ENCODE results near the gene CHAF1B. TPM values are rescaled to one million over a fixed set of nuclear protein-coding genes. Genes with fewer than 3 reads are reported as not detected.
"Not testable (repeated sequence)": the region's sequence is repeated elsewhere in the genome, so short reads cannot be mapped to it uniquely, and the experiment has no call there.

CHAF1B gene
- total RNA-seq: 1 to 10 TPM; 1.4 to 4.7 (median 1.5) TPM
- long read RNA-seq, donor 1, full-length matches to known transcripts: 2 of 2 reads
- long read RNA-seq, donor 1, partial matches to known transcripts: 0 of 2 reads
- long read RNA-seq, donor 1, other reads (novel, unspliced or antisense): 0 of 2 reads
- long read RNA-seq, donor 2, full-length matches to known transcripts: 4 of 5 reads
- long read RNA-seq, donor 2, partial matches to known transcripts: 1 of 5 reads
- long read RNA-seq, donor 2, other reads (novel, unspliced or antisense): 0 of 5 reads

DNA sequence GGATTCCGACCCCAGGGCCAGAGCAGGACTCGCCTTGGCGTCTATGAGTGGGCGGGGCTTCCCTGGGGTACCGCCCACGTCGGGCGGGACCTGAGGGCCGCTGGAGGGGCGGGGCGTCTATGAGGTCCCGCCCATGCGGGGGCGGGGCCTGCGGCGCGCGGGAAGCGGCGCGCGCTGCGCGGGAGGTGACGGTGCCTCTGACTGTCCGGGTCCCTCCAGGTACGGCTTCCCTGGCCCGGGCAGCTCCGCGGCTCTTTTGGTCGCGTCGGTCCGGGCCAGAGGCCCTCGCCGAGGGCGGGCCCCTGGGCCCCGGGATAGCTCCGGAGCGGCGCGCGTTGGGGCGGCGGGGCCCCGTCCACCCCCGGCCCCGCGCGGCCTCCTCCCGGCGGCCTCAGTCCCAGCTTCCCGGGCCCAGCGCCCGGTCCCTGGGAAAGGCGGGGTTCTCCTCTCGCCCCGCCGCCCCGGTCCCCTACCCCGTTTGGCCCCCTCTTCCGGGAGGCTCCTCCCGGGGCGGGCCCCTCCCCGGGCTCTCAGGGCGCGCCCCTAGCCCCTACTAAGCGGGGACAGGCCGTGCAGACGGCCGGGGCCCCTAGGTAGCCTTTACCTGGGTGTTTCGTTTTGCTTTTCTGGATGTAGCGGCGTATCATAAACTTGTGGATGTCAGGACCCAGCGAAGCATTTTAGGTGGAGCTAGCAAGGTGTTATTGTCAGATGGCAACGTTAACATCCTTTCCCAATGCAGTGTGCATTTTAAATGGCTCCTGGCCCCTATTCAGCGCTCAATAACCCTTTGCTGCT lies at the start of gene CHAF1B:
TSS of gene CHAF1B (plus strand) at position 160 of the 798 bp plus-strand sequence. CDS start 745 bp downstream, outside the sequence.
- peaks cover 5% of the 10 kb centered on the region for H3K4me1 ChIP-seq (ENCODE audit: low read depth)
- ATAC-seq (peak; percentile 99), DNase-seq (peak; percentile 82 to 88 (median 86))
- H3K4me3 ChIP-seq: peak within 1 kb of the TSS; percentile 38
- intact Hi-C loops (cut with DNase I, micrococcal nuclease): no loop called here
- TF ChIP-seq, protein P1, sequence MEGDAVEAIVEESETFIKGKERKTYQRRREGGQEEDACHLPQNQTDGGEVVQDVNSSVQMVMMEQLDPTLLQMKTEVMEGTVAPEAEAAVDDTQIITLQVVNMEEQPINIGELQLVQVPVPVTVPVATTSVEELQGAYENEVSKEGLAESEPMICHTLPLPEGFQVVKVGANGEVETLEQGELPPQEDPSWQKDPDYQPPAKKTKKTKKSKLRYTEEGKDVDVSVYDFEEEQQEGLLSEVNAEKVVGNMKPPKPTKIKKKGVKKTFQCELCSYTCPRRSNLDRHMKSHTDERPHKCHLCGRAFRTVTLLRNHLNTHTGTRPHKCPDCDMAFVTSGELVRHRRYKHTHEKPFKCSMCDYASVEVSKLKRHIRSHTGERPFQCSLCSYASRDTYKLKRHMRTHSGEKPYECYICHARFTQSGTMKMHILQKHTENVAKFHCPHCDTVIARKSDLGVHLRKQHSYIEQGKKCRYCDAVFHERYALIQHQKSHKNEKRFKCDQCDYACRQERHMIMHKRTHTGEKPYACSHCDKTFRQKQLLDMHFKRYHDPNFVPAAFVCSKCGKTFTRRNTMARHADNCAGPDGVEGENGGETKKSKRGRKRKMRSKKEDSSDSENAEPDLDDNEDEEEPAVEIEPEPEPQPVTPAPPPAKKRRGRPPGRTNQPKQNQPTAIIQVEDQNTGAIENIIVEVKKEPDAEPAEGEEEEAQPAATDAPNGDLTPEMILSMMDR (IDR thresholded peaks at IDR 0.05): no peak
- no peaks in the 10 kb centered on the region for H3K36me3 ChIP-seq (ENCODE audit: low read depth)
- no peaks in the 10 kb centered on the region for H3K9me3 ChIP-seq

DNA sequence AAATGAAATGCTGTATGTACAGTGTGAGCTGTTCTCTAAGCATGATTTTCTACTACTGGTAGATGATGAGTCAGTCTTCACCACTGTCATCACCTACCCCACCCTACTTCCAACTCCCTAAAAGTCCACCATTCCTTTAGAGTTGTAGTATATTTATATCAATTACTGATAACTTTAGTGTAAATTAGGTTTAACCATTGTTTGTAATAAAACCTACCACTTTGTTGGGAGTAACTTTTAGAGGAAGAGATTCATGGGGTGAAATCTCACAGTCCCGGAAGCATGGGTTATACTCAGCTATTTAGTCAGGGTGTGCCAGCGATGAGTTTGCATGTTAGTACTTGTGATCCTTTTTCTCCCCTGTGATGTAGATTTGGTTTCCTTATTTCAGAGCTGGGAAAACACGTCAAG lies 48.1 kb upstream of the CHAF1B start:
- H3K9me3 ChIP-seq: no peaks in the 10 kb centered on the region

DNA sequence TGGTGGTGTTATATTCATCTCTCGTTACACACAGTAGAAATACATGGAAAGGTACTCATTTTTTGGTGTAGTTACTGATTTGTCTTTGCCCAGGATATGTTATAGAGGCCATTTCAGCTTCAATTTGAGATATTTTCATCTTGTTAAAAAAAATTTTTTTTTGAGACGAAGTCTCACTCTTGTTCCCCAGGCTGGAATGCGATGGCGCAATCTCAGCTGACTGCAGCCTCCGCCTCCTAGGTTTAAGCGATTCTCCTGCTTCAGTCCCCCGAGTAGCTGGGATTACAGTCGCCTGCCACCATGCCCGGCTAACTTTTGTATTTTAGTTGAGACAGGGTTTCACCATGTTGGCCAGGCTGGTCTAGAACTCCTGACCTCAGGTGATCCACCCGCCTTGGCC lies 46.2 kb upstream of the CHAF1B start:
- H3K36me3 ChIP-seq (ENCODE audit: low read depth): peaks cover 15% of the 10 kb centered on the region
- no peaks in the 10 kb centered on the region for H3K4me1 ChIP-seq (ENCODE audit: low read depth)
- intact Hi-C loops (cut with DNase I, micrococcal nuclease): no loop called here
- H3K4me3 ChIP-seq: no peak overlapping the region
- H3K9me3 ChIP-seq: no peaks in the 10 kb centered on the region
- TF ChIP-seq, protein P1 (IDR thresholded peaks at IDR 0.05): no peak
- no peak for DNase-seq
- ATAC-seq: no peak

More for the DNA sequence above, 48.1 kb upstream of the CHAF1B start:
- ATAC-seq (peak; percentile 37), DNase-seq (no peak)
- intact Hi-C loops (cut with DNase I, micrococcal nuclease): no loop called here
- Histone ChIP-seq H3K4me1 (ENCODE audit: low read depth) (no peaks in the 10 kb centered on the region), H3K4me3 (no peak overlapping the region), H3K36me3 (ENCODE audit: low read depth) (peaks cover 10% of the 10 kb centered on the region)
- TF ChIP-seq, protein P1 (IDR thresholded peaks at IDR 0.05): no peak

DNA sequence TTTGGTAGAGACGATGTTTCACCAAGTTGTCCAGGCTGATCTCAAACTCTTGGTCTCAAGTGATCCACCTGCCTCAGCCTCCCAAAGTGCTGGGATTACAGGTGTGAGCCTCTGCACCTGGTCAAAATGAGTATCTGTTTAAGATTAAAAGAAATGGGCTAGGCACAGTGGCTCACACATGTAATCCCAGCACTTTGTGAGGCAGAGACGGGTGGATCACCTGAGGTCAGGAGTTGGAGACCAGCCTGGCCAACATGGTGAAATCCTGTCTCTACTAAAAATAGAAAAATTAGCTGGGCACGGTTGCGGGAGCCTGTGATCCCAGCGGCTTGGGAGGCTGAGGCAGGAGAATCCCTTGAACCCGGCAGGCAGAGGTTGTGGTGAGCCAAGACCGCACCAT lies 42.6 kb upstream of the CHAF1B start:
- peaks cover 15% of the 10 kb centered on the region for H3K36me3 ChIP-seq (ENCODE audit: low read depth)
- ATAC-seq; intact Hi-C loops (cut with DNase I, micrococcal nuclease); H3K9me3 ChIP-seq; H3K4me3 ChIP-seq; H3K4me1 ChIP-seq (ENCODE audit: low read depth); DNase-seq: not testable (repeated sequence)

DNA sequence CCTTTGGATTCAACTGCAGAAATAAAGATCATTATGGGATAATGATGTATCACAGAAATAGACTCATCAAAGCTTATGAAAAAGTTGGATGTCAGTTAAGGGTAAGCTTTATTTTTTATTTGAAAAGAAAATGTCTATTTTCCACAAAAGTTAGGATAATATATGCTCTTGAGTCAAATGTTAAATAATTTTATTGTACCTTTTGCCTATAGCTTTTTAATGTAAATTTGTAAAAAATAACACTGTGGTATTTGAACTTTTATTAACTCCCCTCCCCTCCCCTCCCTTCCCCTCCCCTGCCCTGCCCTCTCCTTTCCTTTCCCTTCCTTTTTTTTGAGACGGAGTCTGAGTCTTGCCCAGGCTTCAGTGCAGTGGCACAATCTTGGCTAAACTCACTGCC lies 40.3 kb upstream of the CHAF1B start:
- Histone ChIP-seq H3K9me3 (no peaks in the 10 kb centered on the region), H3K4me3 (no peak overlapping the region), H3K4me1 (ENCODE audit: low read depth) (peaks cover 7% of the 10 kb centered on the region), H3K36me3 (ENCODE audit: low read depth) (peaks cover 20% of the 10 kb centered on the region)
- TF ChIP-seq, protein P1 (IDR thresholded peaks at IDR 0.05): no peak
- DNase-seq (no peak), ATAC-seq (no peak)
- intact Hi-C loops (cut with DNase I, micrococcal nuclease): no loop called here
